ENCODE data around the gene ELOA2.
"Not testable (repeated sequence)": the region's sequence is repeated elsewhere in the genome, so short reads cannot be mapped to it uniquely, and the experiment has no call there.

ELOA2 gene

DNA sequence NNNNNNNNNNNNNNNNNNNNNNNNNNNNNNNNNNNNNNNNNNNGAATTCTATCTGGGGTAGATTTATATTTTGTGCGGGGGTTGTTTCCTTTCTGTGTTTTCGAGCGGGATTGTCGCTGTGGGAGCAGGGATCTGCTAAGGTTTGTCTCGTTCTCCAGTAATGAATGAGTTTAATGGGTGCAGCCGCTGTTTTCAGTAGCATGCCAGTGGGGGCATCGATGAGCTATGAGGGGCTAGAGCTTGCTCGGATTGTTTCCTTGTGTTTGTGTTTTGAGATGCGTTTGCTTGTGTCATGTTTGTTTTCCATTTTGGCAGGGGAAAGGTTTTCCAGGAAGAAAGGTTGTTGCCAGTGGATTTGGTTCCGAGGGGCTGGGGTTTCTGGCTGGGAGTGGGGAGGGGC, 15.6 kb downstream of the ELOA2 start:
- DNase-seq: not testable (repeated sequence)
